Left ventricle myocardium superior (tissue), 1 donor: Measurements from ENCODE around the gene ZNF780B. TPM values are rescaled to one million over a fixed set of nuclear protein-coding genes. Genes with fewer than 3 reads are reported as not detected.
"Not testable (repeated sequence)": the region's sequence is repeated elsewhere in the genome, so short reads cannot be mapped to it uniquely, and the experiment has no call there.

Experiments used
- ATAC-seq: fragments of 200-7000 bp; cut with Tn5 transposase; one replicate; pipeline ENCODE4 v1.9.1; 2020; ENCODE audit warnings: mild to moderate bottlenecking, moderate library complexity
- DNase-seq: peaks from one replicate; pipeline ENCODE4 v3.0.0-alpha.2; 2020
- intact Hi-C: fragments of 100-400 bp; cut with micrococcal nuclease; formaldehyde crosslinking; loops from one replicate; pipeline ENCODE4 v1.11.0; 2022
- total RNA-seq: library from RNA; stranded (reverse); fragmentation: NEBNext Ultra II Directional; extraction: Animal tissue kit (Norgen Biotek cat#: 25700); gene quantifications from one replicate; pipeline ENCODE4 v1.2.1, GENCODE V29; 2021
- donor health status: DM: no; HTN: yes; CAD: no; lungs with severe emphysema.

The ZNF780B gene
- total RNA-seq, 1 donor from 2014 or later = 29.4 TPM

DNA sequence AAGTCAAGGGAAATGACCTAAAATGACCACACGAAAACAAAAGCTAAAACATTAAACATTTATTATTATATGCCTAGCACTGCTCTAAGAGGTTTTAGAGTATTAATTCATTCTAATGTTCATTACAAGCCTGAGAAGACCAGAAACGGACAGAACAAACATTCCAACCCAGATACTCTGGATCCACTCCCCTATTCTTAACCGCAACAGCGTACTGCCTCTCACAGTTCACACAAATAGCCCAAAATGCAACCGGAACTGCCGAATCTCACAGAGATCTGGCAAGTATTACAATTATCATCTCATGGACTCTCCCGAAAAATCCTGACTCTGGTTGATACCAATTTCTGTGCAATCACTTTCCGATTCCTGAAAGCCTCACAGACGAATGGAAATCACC is 1.4 kb downstream of the ZNF780B start:
- intact Hi-C loops = no loop called here
- DNase-seq (no peak), ATAC-seq (no peak)

DNA sequence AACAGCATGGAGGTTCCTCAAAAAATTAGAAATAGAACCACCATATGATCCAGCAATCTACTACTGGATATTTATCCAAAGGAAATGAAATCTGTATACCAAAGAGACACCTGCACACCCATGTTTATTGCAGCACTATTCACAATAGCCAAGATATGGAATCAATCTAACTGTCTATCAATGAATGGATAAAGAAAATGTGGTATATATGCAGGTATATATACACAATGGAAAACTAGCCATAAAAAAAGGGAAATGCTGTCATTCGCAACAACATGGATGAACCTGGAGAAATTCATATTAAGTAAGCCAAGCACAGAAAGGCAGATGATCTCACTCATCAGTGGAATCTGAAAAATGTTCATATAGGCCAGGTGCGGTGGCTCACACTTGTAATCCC is 2.5 kb downstream of the ZNF780B start:
- intact Hi-C loops = no loop called here
- ATAC-seq (no peak), DNase-seq (no peak)

- ATAC-seq, intact Hi-C loops, DNase-seq: not testable (repeated sequence)
Observed at GRCh38 chr19:40041718-40042117, 14.3 kb downstream of the ZNF780B start.

GRCh38 chr19:40038047-40038446 is 18.0 kb downstream of the ZNF780B start:
- ATAC-seq, intact Hi-C loops, DNase-seq: not testable (repeated sequence)

DNA sequence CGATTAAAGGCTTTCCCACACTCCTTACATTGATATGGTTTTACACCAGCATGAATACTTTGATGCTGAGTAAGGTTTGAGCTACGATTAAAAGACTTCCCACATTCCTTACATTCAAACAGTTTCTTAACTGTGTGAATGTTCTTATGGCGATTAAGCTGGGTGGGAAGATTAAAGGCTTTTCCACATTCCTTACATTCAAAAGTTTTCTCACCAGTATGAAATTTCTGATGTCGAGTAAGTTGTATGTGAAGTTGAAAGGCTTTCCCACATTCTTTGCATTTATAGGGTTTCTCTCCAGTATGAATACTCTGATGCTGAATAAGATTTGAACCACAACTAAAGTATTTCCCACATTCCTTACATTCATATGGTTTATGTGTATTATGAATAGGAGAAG is 20.0 kb downstream of the ZNF780B start:
- DNase-seq (no peak), ATAC-seq (no peak)
- intact Hi-C loops = no loop called here

GRCh38 chr19:40033989-40034560 is 22.0 kb downstream of the ZNF780B start:
- no peak for ATAC-seq
- no peak for DNase-seq
- intact Hi-C loops = no loop called here

DNA sequence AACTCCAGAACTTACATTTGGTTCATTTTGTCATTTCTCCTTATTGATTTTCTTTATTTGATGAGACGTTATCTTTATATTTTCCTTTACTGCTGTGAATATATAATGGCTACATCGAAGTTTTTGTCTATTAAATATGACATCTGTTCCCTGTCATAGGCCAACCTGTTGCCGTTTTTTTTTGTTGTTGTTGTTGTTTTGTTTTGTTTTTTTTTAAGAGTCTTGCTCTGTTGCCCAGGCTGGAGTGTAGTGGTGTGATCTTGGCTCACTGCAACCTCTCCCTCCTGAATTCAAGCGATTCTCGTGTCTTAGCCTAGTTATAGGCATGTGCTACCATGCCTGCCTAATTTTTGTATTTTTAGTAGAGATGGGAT is 29.4 kb downstream of the ZNF780B start:
- intact Hi-C loops = no loop called here
- DNase-seq = no peak
- no peak for ATAC-seq

GRCh38 chr19:40025938-40026596 is 30.0 kb downstream of the ZNF780B start:
- intact Hi-C loops = no loop called here
- ATAC-seq (no peak), DNase-seq (no peak)

DNA sequence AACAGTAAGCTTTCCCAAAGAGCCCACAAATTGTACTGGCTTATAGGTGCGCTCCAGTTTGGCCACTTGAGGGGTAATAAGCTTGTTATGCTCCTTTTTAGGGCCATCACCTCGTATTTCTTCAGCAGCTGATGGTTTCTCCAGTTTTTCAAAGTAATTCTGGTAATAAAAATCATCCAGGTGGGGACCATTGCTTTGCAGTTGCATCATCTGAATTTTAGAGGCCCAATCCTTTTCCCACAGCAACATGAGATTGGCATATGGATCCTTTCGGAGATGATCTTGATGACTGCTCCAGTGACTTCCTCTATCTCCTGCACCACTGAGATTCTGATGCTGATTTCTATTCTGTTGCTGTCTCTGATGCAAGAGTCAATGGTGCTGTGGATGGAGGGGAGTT is 32.1 kb downstream of the ZNF780B start:
- ATAC-seq = no peak
- no peak for DNase-seq
- intact Hi-C loops = no loop called here

DNA sequence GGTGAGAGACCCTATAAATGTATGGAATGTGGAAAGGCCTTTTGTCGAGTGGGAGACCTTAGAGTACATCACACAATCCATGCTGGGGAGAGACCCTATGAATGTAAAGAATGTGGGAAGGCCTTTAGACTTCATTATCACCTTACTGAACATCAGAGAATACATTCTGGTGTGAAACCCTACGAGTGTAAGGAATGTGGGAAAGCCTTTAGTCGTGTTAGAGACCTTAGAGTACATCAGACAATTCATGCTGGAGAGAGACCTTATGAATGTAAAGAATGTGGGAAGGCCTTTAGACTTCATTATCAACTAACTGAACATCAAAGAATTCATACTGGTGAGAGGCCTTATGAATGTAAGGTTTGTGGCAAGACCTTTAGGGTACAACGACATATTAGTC is 42.0 kb downstream of the ZNF780B start:
- no peak for ATAC-seq
- no peak for DNase-seq
- intact Hi-C loops = no loop called here

DNA sequence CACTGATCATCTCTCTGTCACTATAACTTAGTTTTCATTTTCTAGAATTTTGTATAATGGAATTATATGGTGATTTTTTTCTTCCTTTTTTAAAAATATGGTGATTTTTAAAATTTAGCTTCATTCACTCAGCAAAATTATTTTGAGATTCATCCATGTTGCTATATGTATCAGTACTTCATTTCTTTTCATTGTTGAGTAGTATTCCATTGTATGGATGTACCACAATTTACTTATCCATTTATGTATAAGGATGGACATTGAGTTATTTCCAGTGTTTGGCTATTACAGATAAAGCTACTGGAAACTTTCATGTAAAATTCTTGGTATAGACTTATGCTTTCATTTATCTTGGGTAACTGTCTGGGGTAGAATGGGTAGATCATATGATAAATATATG is 46.4 kb downstream of the ZNF780B start:
- DNase-seq (no peak), ATAC-seq (no peak)
- intact Hi-C loops = no loop called here

- ATAC-seq = peak; percentile 41
- intact Hi-C loops = no loop called here
- DNase-seq = no peak
Observed at GRCh38 chr19:40006273-40006691, 49.7 kb downstream of the ZNF780B start.

GRCh38 chr19:40005691-40006272 is 50.2 kb downstream of the ZNF780B start:
- ATAC-seq = peak; percentile 76
- intact Hi-C loops = no loop called here
- DNase-seq = no peak

- intact Hi-C loops = no loop called here
- ATAC-seq = no peak
- DNase-seq = no peak
Observed at GRCh38 chr19:39998501-39998900, 57.5 kb downstream of the ZNF780B start.

GRCh38 chr19:39997638-39998216 is 58.3 kb downstream of the ZNF780B start:
- intact Hi-C loops = no loop called here
- DNase-seq (no peak), ATAC-seq (peak; percentile 10)

DNA sequence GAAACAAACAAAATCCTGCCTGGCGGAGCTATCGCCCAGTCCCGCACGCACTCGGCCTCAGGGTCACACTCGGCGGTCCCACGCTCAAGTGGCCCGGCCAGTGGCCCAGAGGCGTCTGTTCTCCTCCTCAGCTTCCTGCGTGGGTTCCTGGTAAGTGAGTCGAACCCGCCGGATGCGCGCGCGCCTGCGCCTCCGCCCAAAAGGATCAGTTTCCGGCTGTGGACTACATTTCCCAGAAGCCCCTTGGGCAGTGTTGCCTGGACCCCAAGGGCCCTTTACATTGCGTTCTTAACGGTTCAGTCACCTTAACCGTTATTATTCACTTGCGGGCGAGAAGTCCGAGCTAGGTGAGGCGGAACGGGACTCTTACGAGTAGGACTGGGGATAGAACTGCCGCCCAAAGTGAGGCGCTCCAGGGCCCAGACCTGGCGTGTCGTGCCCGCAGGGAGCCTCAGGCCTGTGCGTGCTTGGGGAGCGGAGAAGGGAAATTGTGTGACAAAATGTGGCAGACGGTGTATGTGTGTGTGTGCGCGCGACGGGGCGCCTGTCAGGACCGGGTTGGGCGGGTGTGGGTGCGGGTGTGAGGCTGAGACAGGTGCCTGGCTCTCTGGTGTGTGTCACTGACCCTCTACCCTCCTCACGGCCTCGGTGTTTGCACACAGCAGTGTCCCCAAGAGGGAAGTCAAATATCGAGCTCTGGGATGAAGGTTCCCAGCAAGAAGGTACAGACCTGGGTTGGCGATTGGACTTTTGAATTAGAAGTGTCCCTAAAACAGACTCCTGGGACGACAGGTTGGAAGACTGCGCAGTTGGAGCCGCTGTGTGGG is 59.0 kb downstream of the ZNF780B start, which contains the start of gene ZNF546:
Gene ZNF546, plus strand, starts transcription at position 250 of the 827 bp plus-strand sequence. CDS start 1,267 bp downstream, outside the sequence.
- DNase-seq (peak; percentile 95), ATAC-seq (peak; percentile 99)
- intact Hi-C loops = no loop called here

- DNase-seq = no peak
- intact Hi-C loops = no loop called here
Observed at GRCh38 chr19:39996218-39996810, 59.7 kb downstream of the ZNF780B start.

GRCh38 chr19:39995794-39996193 is 60.2 kb downstream of the ZNF780B start:
- DNase-seq (no peak), ATAC-seq (no peak)
- intact Hi-C loops = no loop called here

More at GRCh38 chr19:39996218-39996810, 59.7 kb downstream of the ZNF780B start:
- peak; percentile 53 for ATAC-seq

DNA sequence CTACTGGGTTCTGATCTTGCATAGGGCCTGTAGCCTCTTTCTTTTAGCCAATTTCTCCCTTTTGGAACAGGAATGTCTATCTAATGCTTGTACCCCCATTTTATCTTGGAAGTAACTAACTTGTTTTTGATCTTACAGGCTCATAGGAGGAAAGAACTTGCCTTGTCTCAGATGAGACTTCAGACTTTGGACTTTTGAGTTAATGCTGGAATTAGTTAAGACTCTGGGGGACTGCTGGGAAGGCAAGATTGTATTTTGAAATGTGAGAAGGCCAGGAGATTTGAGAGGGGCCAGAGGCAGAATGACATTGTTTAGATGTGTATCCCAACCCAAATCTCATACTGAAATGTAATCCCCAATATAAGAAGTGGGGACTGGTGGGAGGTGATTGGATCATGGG is 61.7 kb downstream of the ZNF780B start:
- no peak for ATAC-seq
- no peak for DNase-seq
- intact Hi-C loops = no loop called here
